ENCODE measurements around the gene YPEL1. TPM values are rescaled to one million over a fixed set of nuclear protein-coding genes. Genes with fewer than 3 reads are reported as not detected.
"Not testable (repeated sequence)": the region's sequence is repeated elsewhere in the genome, so short reads cannot be mapped to it uniquely, and the experiment has no call there.

The YPEL1 gene
- total and polyA plus RNA-seq, 4 donors, result 12.9 to 20.6 (median 17.1) TPM

- Histone ChIP-seq H3K4me3 (ENCODE audit: low read depth, low read length) (no peak overlapping the region), H3K4me1 (ENCODE audit: control insufficient read depth, insufficient read depth, low read length) (peaks cover 46% of the 10 kb centered on the region), H3K36me3 (ENCODE audit: control insufficient read depth, insufficient read depth, low read length) (peaks cover 8% of the 10 kb centered on the region), H3K27ac (ENCODE audit: low read depth, low read length) (peak overlapping the region; percentile 45), H3K27me3 (ENCODE audit: control insufficient read depth, insufficient read depth, low read length) (no peaks in the 10 kb centered on the region), H3K9me3 (ENCODE audit: control insufficient read depth, insufficient read depth, low read length) (no peaks in the 10 kb centered on the region)
- DNase-seq (ENCODE audit: low read depth in 4 of 6, low spot score in 6 of 6), result no peak
- no CpG with 5 or more reads among the region's 5 CpGs for WGBS (ENCODE audit: insufficient coverage)
These were observed 20.3 kb upstream of the YPEL1 start for GRCh38 chr22:21755851-21756284.

- DNase-seq (ENCODE audit: low read depth in 4 of 6, low spot score in 6 of 6), result peak in 2 of 6 donors; percentile 78 to 84
- Histone ChIP-seq H3K4me3 (ENCODE audit: low read depth, low read length) (no peak overlapping the region), H3K4me1 (ENCODE audit: control insufficient read depth, insufficient read depth, low read length) (peaks cover 46% of the 10 kb centered on the region), H3K27me3 (ENCODE audit: control insufficient read depth, insufficient read depth, low read length) (no peaks in the 10 kb centered on the region), H3K36me3 (ENCODE audit: control insufficient read depth, insufficient read depth, low read length) (peaks cover 8% of the 10 kb centered on the region), H3K9me3 (ENCODE audit: control insufficient read depth, insufficient read depth, low read length) (no peaks in the 10 kb centered on the region), H3K27ac (ENCODE audit: low read depth, low read length) (peak overlapping the region; percentile 82)
- WGBS (ENCODE audit: insufficient coverage), result 23% methylated on average over 4 of the region's 7 CpGs
These were observed 18.9 kb upstream of the YPEL1 start for GRCh38 chr22:21754523-21754922.

GRCh38 chr22:21753374-21754111 is 17.9 kb upstream of the YPEL1 start:
- Histone ChIP-seq H3K4me3 (ENCODE audit: low read depth, low read length) (no peak overlapping the region), H3K36me3 (ENCODE audit: control insufficient read depth, insufficient read depth, low read length) (peaks cover 6% of the 10 kb centered on the region), H3K27me3 (ENCODE audit: control insufficient read depth, insufficient read depth, low read length) (no peaks in the 10 kb centered on the region), H3K9me3 (ENCODE audit: control insufficient read depth, insufficient read depth, low read length) (no peaks in the 10 kb centered on the region), H3K27ac (ENCODE audit: low read depth, low read length) (no peak overlapping the region), H3K4me1 (ENCODE audit: control insufficient read depth, insufficient read depth, low read length) (peaks cover 40% of the 10 kb centered on the region)
- DNase-seq (ENCODE audit: low read depth in 4 of 6, low spot score in 6 of 6), result no peak
- WGBS (ENCODE audit: insufficient coverage), result 74% methylated on average over 14 of the region's 14 CpGs

GRCh38 chr22:21752276-21752675 is 16.7 kb upstream of the YPEL1 start:
- Histone ChIP-seq H3K4me1 (ENCODE audit: control insufficient read depth, insufficient read depth, low read length) (peaks cover 31% of the 10 kb centered on the region), H3K4me3 (ENCODE audit: low read depth, low read length) (no peak overlapping the region), H3K9me3 (ENCODE audit: control insufficient read depth, insufficient read depth, low read length) (no peaks in the 10 kb centered on the region), H3K36me3 (ENCODE audit: control insufficient read depth, insufficient read depth, low read length) (peaks cover 3% of the 10 kb centered on the region), H3K27ac (ENCODE audit: low read depth, low read length) (no peak overlapping the region), H3K27me3 (ENCODE audit: control insufficient read depth, insufficient read depth, low read length) (no peaks in the 10 kb centered on the region)
- DNase-seq (ENCODE audit: low read depth in 4 of 6, low spot score in 6 of 6), result no peak
- 100% methylated on average over 2 of the region's 4 CpGs for WGBS (ENCODE audit: insufficient coverage)

GRCh38 chr22:21745948-21746347 is 10.4 kb upstream of the YPEL1 start:
- DNase-seq (ENCODE audit: low read depth in 4 of 6, low spot score in 6 of 6), result no peak
- Histone ChIP-seq H3K9me3 (ENCODE audit: control insufficient read depth, insufficient read depth, low read length) (no peaks in the 10 kb centered on the region), H3K27me3 (ENCODE audit: control insufficient read depth, insufficient read depth, low read length) (no peaks in the 10 kb centered on the region), H3K4me1 (ENCODE audit: control insufficient read depth, insufficient read depth, low read length) (peaks cover 5% of the 10 kb centered on the region), H3K4me3 (ENCODE audit: low read depth, low read length) (no peak overlapping the region), H3K36me3 (ENCODE audit: control insufficient read depth, insufficient read depth, low read length) (no peaks in the 10 kb centered on the region), H3K27ac (ENCODE audit: low read depth, low read length) (no peak overlapping the region)
- WGBS (ENCODE audit: insufficient coverage), result 68% methylated on average over 4 of the region's 8 CpGs

GRCh38 chr22:21744917-21745316 is 9.3 kb upstream of the YPEL1 start:
- DNase-seq (ENCODE audit: low read depth in 4 of 6, low spot score in 6 of 6); H3K36me3 ChIP-seq (ENCODE audit: control insufficient read depth, insufficient read depth, low read length); H3K27me3 ChIP-seq (ENCODE audit: control insufficient read depth, insufficient read depth, low read length); H3K4me3 ChIP-seq (ENCODE audit: low read depth, low read length); H3K9me3 ChIP-seq (ENCODE audit: control insufficient read depth, insufficient read depth, low read length); H3K4me1 ChIP-seq (ENCODE audit: control insufficient read depth, insufficient read depth, low read length); H3K27ac ChIP-seq (ENCODE audit: low read depth, low read length): not testable (repeated sequence)
- 86% methylated on average over 1 of the region's 6 CpGs for WGBS (ENCODE audit: insufficient coverage)

- H3K4me1 ChIP-seq (ENCODE audit: control insufficient read depth, insufficient read depth, low read length), result peaks cover 5% of the 10 kb centered on the region
These were observed 6.2 kb upstream of the YPEL1 start for GRCh38 chr22:21741790-21742189.

GRCh38 chr22:21741059-21741458 is 5.5 kb upstream of the YPEL1 start:
- Histone ChIP-seq H3K27ac (ENCODE audit: low read depth, low read length) (no peak overlapping the region), H3K4me1 (ENCODE audit: control insufficient read depth, insufficient read depth, low read length) (peaks cover 9% of the 10 kb centered on the region), H3K9me3 (ENCODE audit: control insufficient read depth, insufficient read depth, low read length) (no peaks in the 10 kb centered on the region), H3K36me3 (ENCODE audit: control insufficient read depth, insufficient read depth, low read length) (no peaks in the 10 kb centered on the region), H3K27me3 (ENCODE audit: control insufficient read depth, insufficient read depth, low read length) (no peaks in the 10 kb centered on the region), H3K4me3 (ENCODE audit: low read depth, low read length) (no peak overlapping the region)
- no peak for DNase-seq (ENCODE audit: low read depth in 4 of 6, low spot score in 6 of 6)
- WGBS (ENCODE audit: insufficient coverage), result 86% methylated on average over 10 of the region's 10 CpGs

More at GRCh38 chr22:21741790-21742189, 6.2 kb upstream of the YPEL1 start:
- WGBS (ENCODE audit: insufficient coverage), result 82% methylated on average over 6 of the region's 6 CpGs
- Histone ChIP-seq H3K27ac (ENCODE audit: low read depth, low read length) (no peak overlapping the region), H3K27me3 (ENCODE audit: control insufficient read depth, insufficient read depth, low read length) (no peaks in the 10 kb centered on the region), H3K36me3 (ENCODE audit: control insufficient read depth, insufficient read depth, low read length) (no peaks in the 10 kb centered on the region), H3K4me3 (ENCODE audit: low read depth, low read length) (no peak overlapping the region), H3K9me3 (ENCODE audit: control insufficient read depth, insufficient read depth, low read length) (no peaks in the 10 kb centered on the region)
- no peak for DNase-seq (ENCODE audit: low read depth in 4 of 6, low spot score in 6 of 6)

GRCh38 chr22:21739828-21740377 is 4.3 kb upstream of the YPEL1 start:
- peaks cover 9% of the 10 kb centered on the region for H3K4me1 ChIP-seq (ENCODE audit: control insufficient read depth, insufficient read depth, low read length)
- no peaks in the 10 kb centered on the region for H3K9me3 ChIP-seq (ENCODE audit: control insufficient read depth, insufficient read depth, low read length)
- H3K4me3 ChIP-seq (ENCODE audit: low read depth, low read length), result no peak overlapping the region
- no peak overlapping the region for H3K27ac ChIP-seq (ENCODE audit: low read depth, low read length)
- WGBS (ENCODE audit: insufficient coverage), result 97% methylated on average over 3 of the region's 5 CpGs
- no peaks in the 10 kb centered on the region for H3K36me3 ChIP-seq (ENCODE audit: control insufficient read depth, insufficient read depth, low read length)
- H3K27me3 ChIP-seq (ENCODE audit: control insufficient read depth, insufficient read depth, low read length), result no peaks in the 10 kb centered on the region
- DNase-seq (ENCODE audit: low read depth in 4 of 6, low spot score in 6 of 6), result no peak

- Histone ChIP-seq H3K27ac (ENCODE audit: low read depth, low read length) (no peak overlapping the region), H3K4me1 (ENCODE audit: control insufficient read depth, insufficient read depth, low read length) (peaks cover 11% of the 10 kb centered on the region), H3K9me3 (ENCODE audit: control insufficient read depth, insufficient read depth, low read length) (no peaks in the 10 kb centered on the region), H3K4me3 (ENCODE audit: low read depth, low read length) (no peak overlapping the region), H3K27me3 (ENCODE audit: control insufficient read depth, insufficient read depth, low read length) (no peaks in the 10 kb centered on the region), H3K36me3 (ENCODE audit: control insufficient read depth, insufficient read depth, low read length) (no peaks in the 10 kb centered on the region)
- WGBS (ENCODE audit: insufficient coverage), result 69% methylated on average over 5 of the region's 7 CpGs
- no peak for DNase-seq (ENCODE audit: low read depth in 4 of 6, low spot score in 6 of 6)
These were observed 3.4 kb upstream of the YPEL1 start for GRCh38 chr22:21738966-21739365.

All from spinal cord (tissue), 10 donors.